Esophagus squamous epithelium (tissue), 4 donors: ENCODE results near the gene NUDT16L1.

ENCODE experiments used
- CTCF ChIP-seq, 6 experiments: fragments of 450-650 bp in 4 of 6; fragments of 200-600 bp in 2 of 6; sonication (generic) in 2 of 6; IDR thresholded peaks; one replicate each; pipeline ENCODE4 v1.5.1; 2016 to 2019; ENCODE audit warnings: antibody characterized with exemption in 6 of 6, mild to moderate bottlenecking in 4 of 6, moderate library complexity in 4 of 6
- POLR2A ChIP-seq, 4 donors: fragments of 450-650 bp; IDR thresholded peaks; one replicate each; pipeline ENCODE4 v1.6.1; 2017; ENCODE audit warnings: antibody characterized with exemption in 4 of 4, mild to moderate bottlenecking in 4 of 4, moderate library complexity in 3 of 4

- TF ChIP-seq POLR2A (IDR thresholded peaks at IDR 0.05) (no peak), CTCF (IDR thresholded peaks at IDR 0.05) (no peak)
Measured at GRCh38 chr16:4691666-4692412, 1.5 kb upstream of the NUDT16L1 start.
